PC-3 (cell line): ENCODE measurements around the gene ACER3. TPM values are rescaled to one million over a fixed set of nuclear protein-coding genes. Genes with fewer than 3 reads are reported as not detected.

Experiments used
- ATAC-seq: fragments of 200-7000 bp; cut with Tn5 transposase; 2 replicates; pipeline ENCODE4 v1.9.1; 2020; ENCODE audit warnings: mild to moderate bottlenecking, moderate library complexity
- BruUV-seq: library from RNA; stranded (reverse); fragments of 400-500 nt; replicated peaks from 2 replicates; lab custom pipeline; 2021; lab: Mats Ljungman, UMichigan
- CTCF ChIA-PET: fragments of 300-600 bp; sonication (Branson Sonifier 250); formaldehyde crosslinking; loops from one replicate; lab custom pipeline; 2022; ENCODE audit warnings: antibody characterized with exemption; lab: Charles Lee
- POLR2A ChIA-PET: fragments of 300-600 bp; sonication (Branson Sonifier 250); formaldehyde crosslinking; loops from one replicate; lab custom pipeline; 2022; ENCODE audit warnings: antibody characterized with exemption; ENCODE audit not compliant: unreplicated experiment; lab: Charles Lee
- DNase-seq: peaks from one replicate; pipeline ENCODE4 v3.0.0-alpha.2; 2015
- H2AFZ ChIP-seq: fragments of 300-600 bp; sonication (generic); 2 replicates; pipeline ENCODE4 v1.6.0; 2016; ENCODE audit warnings: antibody characterized with exemption, low read length
- H3F3A ChIP-seq: fragments of 300-600 bp; sonication (generic); one replicate; pipeline ENCODE4 v1.6.0; 2017; ENCODE audit warnings: antibody characterized with exemption, low read length, control low read depth, mild to moderate bottlenecking; ENCODE audit not compliant: unreplicated experiment
- H3K27ac ChIP-seq: fragments of 300-600 bp; sonication (generic); 2 replicates; pipeline ENCODE4 v1.5.1; 2016; ENCODE audit warnings: mild to moderate bottlenecking, low read length
- H3K27me3 ChIP-seq: fragments of 300-600 bp; sonication (generic); 2 replicates; pipeline ENCODE4 v1.6.1; 2016; ENCODE audit warnings: low read length, mixed read lengths
- H3K36me3 ChIP-seq: fragments of 300-600 bp; sonication (generic); 2 replicates; pipeline ENCODE4 v1.6.1; 2016; ENCODE audit warnings: low read depth, mixed run types, low read length, mixed read lengths
- H3K4me1 ChIP-seq: fragments of 300-600 bp; sonication (generic); 2 replicates; pipeline ENCODE4 v1.5.1; 2016; ENCODE audit warnings: low read length; ENCODE audit not compliant: insufficient read depth
- H3K4me2 ChIP-seq: fragments of 300-600 bp; sonication (generic); 2 replicates; pipeline ENCODE4 v1.6.0; 2016; ENCODE audit warnings: low read length
- H3K4me3 ChIP-seq: fragments of 300-600 bp; sonication (generic); 2 replicates; pipeline ENCODE4 v1.5.1; 2016; ENCODE audit warnings: mild to moderate bottlenecking, low read length, mixed read lengths
- H3K79me2 ChIP-seq: fragments of 300-600 bp; sonication (generic); 2 replicates; pipeline ENCODE4 v1.6.1; 2017; ENCODE audit warnings: low read length, mixed read lengths
- H3K9ac ChIP-seq: fragments of 300-600 bp; sonication (generic); 2 replicates; pipeline ENCODE4 v1.6.0; 2016; ENCODE audit warnings: mild to moderate bottlenecking, low read length
- H3K9me2 ChIP-seq: fragments of 300-600 bp; sonication (generic); replicated peaks from 2 replicates; pipeline ENCODE4 v1.6.1; 2016; ENCODE audit warnings: mixed run types, low read length, mixed read lengths
- H3K9me3 ChIP-seq: fragments of 300-600 bp; sonication (generic); 2 replicates; pipeline ENCODE4 v1.6.1; 2016; ENCODE audit warnings: low read length, mixed read lengths
- H4K20me1 ChIP-seq: fragments of 300-600 bp; sonication (generic); 2 replicates; pipeline ENCODE4 v1.6.1; 2016; ENCODE audit warnings: low read length, mixed read lengths
- EZH2 ChIP-seq: fragments of 300-600 bp; sonication (generic); IDR thresholded peaks from one replicate; pipeline ENCODE4 v1.6.1; 2017; ENCODE audit warnings: antibody characterized with exemption, mild to moderate bottlenecking, low read length; ENCODE audit not compliant: unreplicated experiment
- EZH2phosphoT487 ChIP-seq: fragments of 300-600 bp; sonication (generic); IDR thresholded peaks from 2 replicates; pipeline ENCODE4 v1.6.1; 2018; ENCODE audit warnings: mild to moderate bottlenecking, antibody characterized with exemption, low read length, borderline replicate concordance
- intact Hi-C: fragments of 100-400 bp; cut with micrococcal nuclease; formaldehyde crosslinking; loops from 2 replicates; pipeline ENCODE4 v1.9.0; 2023
- total RNA-seq: library from RNA; depleted of rRNA; stranded (reverse); fragments of >200 nt; gene quantifications from 2 replicates; pipeline ENCODE4 v1.2.3, GENCODE V29; 2014
- TF ChIP-seq, protein P1 (sequence below): fragments of 300-600 bp; sonication (generic); conservative IDR thresholded peaks from 2 replicates; pipeline ENCODE4 v1.5.1; 2017; ENCODE audit warnings: antibody characterized with exemption, low read depth, mild to moderate bottlenecking, low read length

The ACER3 gene
- total RNA-seq, 1 experiment from 2014 or later, result 17.3 TPM

DNA sequence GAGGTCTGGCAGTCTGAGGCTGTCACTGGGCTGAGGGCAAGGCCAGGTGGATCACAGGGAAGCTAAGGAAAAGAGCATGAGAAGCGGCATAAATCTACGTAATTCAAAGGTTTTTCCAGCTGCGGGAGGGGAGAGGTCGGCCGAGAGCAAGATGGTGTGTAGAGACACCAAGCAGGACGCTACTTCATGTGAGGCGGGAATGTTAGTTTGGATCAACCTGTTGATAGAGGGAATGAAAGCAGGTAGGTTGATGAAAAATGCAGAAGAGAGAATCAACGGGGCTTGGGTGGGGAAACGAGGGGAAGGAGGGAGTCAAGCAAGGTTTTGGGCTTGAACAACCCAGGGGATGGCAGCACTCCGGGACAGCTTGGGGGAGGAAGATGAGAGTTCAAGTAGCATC lies 176.3 kb downstream of the ACER3 start:
- Histone ChIP-seq H3K4me1 (peaks cover 31% of the 10 kb centered on the region), H3K27ac (no peak overlapping the region), H2AFZ (no peak overlapping the region), H3K9me2 (no peaks in the 10 kb centered on the region), H3K4me2 (no peak overlapping the region), H3K27me3 (no peaks in the 10 kb centered on the region), H3K36me3 (no peaks in the 10 kb centered on the region), H3F3A (no peaks in the 10 kb centered on the region), H3K4me3 (no peak overlapping the region), H3K9me3 (no peaks in the 10 kb centered on the region), H4K20me1 (no peaks in the 10 kb centered on the region), H3K79me2 (no peaks in the 10 kb centered on the region), H3K9ac (no peak overlapping the region)
- DNase-seq, result no peak
- intact Hi-C loops, result loop anchor here (5.0 kb wide), 1 partner anchor 100 kb away; no protein-coding TSS in a partner anchor
- ChIA-PET CTCF (no interaction called here), POLR2A (no interaction called here)
- ATAC-seq, result no peak
- no TSS peak for BruUV-seq
- TF ChIP-seq, protein P1, sequence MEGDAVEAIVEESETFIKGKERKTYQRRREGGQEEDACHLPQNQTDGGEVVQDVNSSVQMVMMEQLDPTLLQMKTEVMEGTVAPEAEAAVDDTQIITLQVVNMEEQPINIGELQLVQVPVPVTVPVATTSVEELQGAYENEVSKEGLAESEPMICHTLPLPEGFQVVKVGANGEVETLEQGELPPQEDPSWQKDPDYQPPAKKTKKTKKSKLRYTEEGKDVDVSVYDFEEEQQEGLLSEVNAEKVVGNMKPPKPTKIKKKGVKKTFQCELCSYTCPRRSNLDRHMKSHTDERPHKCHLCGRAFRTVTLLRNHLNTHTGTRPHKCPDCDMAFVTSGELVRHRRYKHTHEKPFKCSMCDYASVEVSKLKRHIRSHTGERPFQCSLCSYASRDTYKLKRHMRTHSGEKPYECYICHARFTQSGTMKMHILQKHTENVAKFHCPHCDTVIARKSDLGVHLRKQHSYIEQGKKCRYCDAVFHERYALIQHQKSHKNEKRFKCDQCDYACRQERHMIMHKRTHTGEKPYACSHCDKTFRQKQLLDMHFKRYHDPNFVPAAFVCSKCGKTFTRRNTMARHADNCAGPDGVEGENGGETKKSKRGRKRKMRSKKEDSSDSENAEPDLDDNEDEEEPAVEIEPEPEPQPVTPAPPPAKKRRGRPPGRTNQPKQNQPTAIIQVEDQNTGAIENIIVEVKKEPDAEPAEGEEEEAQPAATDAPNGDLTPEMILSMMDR, result no peak
- TF ChIP-seq EZH2 (no peak), EZH2phosphoT487 (no peak)

DNA sequence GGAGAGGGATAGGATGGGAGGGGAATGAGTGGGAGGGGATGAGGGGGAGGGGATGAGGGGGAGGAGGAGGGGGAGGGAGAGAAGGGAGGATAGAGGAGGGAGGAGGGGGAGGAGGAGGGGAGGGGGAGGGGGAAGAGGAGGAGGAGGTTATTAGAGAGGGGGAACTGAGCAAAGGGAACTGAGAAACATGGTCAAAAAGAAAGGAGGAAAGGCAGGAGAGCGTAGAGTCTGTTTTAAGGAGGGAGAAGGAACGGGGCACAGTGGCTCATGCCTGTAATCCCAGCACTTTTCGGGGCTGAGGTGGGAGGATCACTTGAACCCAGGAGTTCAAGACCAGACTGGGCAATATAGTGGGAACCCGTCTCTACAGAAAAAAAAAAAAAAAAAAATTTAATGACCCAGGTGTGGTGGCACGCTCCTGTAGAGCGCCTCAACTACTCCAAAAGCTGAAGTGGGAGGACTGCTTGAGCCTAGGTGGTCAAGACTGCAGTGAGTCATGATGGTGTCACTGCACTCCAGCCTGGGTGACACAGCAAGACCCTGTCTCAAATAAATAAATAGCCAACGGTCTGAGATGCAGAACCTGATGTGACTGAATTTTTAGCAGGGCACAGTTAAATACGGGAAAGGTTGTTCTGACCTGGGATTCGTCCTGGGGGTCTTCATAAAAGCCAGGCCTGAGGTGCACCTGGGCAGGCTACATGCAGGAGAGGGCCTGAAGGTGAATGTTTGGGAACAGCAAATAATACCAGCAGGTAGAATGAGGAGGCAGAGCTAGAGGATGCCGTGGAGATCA lies 177.5 kb downstream of the ACER3 start:
- no peaks in the 10 kb centered on the region for H3K9me3 ChIP-seq
- no peaks in the 10 kb centered on the region for H3K36me3 ChIP-seq
- ChIA-PET CTCF (interaction anchor here (0.6 kb wide), 1 partner anchor 119 kb away, joined by 6 read pairs; no protein-coding TSS in a partner anchor), POLR2A (no interaction called here)
- no peaks in the 10 kb centered on the region for H3K9me2 ChIP-seq
- H3K27me3 ChIP-seq, result no peaks in the 10 kb centered on the region
- TF ChIP-seq EZH2phosphoT487, result no peak
- TF ChIP-seq EZH2, result no peak
- TF ChIP-seq, protein P1, result no peak
- ATAC-seq (peak; percentile 47), DNase-seq (peak; percentile 75)
- H3K79me2 ChIP-seq, result no peaks in the 10 kb centered on the region
- peak overlapping the region; percentile 50 for H3K4me2 ChIP-seq
- H3F3A ChIP-seq, result no peaks in the 10 kb centered on the region
- peaks cover 31% of the 10 kb centered on the region for H3K4me1 ChIP-seq
- no peak overlapping the region for H3K4me3 ChIP-seq
- H2AFZ ChIP-seq, result 0 out of 2 replicates have a peak overlapping the region, but pooled peaks have one; percentile 16
- no peaks in the 10 kb centered on the region for H4K20me1 ChIP-seq
- BruUV-seq, result no TSS peak
- no peak overlapping the region for H3K9ac ChIP-seq
- intact Hi-C loops, result loop anchor here (2.0 to 5.0 kb wide), 2 partner anchors 101 to 117 kb away; no protein-coding TSS in a partner anchor
- no peak overlapping the region; the same call in 1 of the 2 replicates for H3K27ac ChIP-seq
